Left ventricle myocardium inferior (tissue), 1 donor: ENCODE results near the gene NCEH1. TPM values are rescaled to one million over a fixed set of nuclear protein-coding genes. Genes with fewer than 3 reads are reported as not detected.

Source experiments
- DNase-seq: peaks from one replicate; pipeline ENCODE4 v3.0.0-alpha.2; 2020
- H3K27ac ChIP-seq: fragments of 200-600 bp; replicated peaks from 2 replicates; pipeline ENCODE4 v1.8.0; 2021
- H3K27me3 ChIP-seq: fragments of 200-600 bp; 2 replicates; pipeline ENCODE4 v1.8.0; 2021; ENCODE audit warnings: low read depth
- H3K36me3 ChIP-seq: fragments of 200-600 bp; 2 replicates; pipeline ENCODE4 v1.8.0; 2021
- H3K4me1 ChIP-seq: fragments of 200-600 bp; 2 replicates; pipeline ENCODE4 v1.8.0; 2021
- H3K4me3 ChIP-seq: fragments of 200-600 bp; 2 replicates; pipeline ENCODE4 v1.8.0; 2021; ENCODE audit warnings: mild to moderate bottlenecking, moderate library complexity
- H3K9me3 ChIP-seq: fragments of 200-600 bp; replicated peaks from 2 replicates; pipeline ENCODE4 v1.8.0; 2021
- CTCF ChIP-seq: fragments of 200-600 bp; IDR thresholded peaks from 2 replicates; pipeline ENCODE4 v1.8.0; 2021; ENCODE audit warnings: antibody characterized with exemption, mild to moderate bottlenecking, borderline replicate concordance
- intact Hi-C: fragments of 100-400 bp; cut with micrococcal nuclease; formaldehyde crosslinking; loops from one replicate; pipeline ENCODE4 v1.11.0; 2022
- total RNA-seq: library from RNA; stranded (reverse); fragmentation: NEBNext Ultra II Directional; extraction: Animal tissue kit (Norgen Biotek cat#: 25700); gene quantifications from one replicate; pipeline ENCODE4 v1.2.1, GENCODE V29; 2021
- donor health status: DM: no; HTN: yes; CAD: no; lungs with severe emphysema.

Gene NCEH1
- total RNA-seq, 1 donor from 2014 or later, result 58.6 TPM

GRCh38 chr3:172616031-172616461 lies 94.8 kb downstream of the NCEH1 start:
- Histone ChIP-seq H3K4me1 (peaks cover 6% of the 10 kb centered on the region), H3K27ac (peak overlapping the region; percentile 10), H3K36me3 (no peaks in the 10 kb centered on the region), H3K4me3 (no peak overlapping the region), H3K27me3 (no peaks in the 10 kb centered on the region), H3K9me3 (peaks cover 1% of the 10 kb centered on the region)
- intact Hi-C loops, result no loop called here
- TF ChIP-seq CTCF, result no peak
- no peak for DNase-seq

- intact Hi-C loops, result no loop called here
- no peak for DNase-seq
- Histone ChIP-seq H3K27me3 (no peaks in the 10 kb centered on the region), H3K4me3 (no peak overlapping the region), H3K36me3 (no peaks in the 10 kb centered on the region), H3K9me3 (peaks cover 7% of the 10 kb centered on the region), H3K4me1 (peaks cover 6% of the 10 kb centered on the region), H3K27ac (no peak overlapping the region)
- no peak for TF ChIP-seq CTCF
Measured at GRCh38 chr3:172615296-172615695, 95.6 kb downstream of the NCEH1 start.

- Histone ChIP-seq H3K27ac (no peak overlapping the region), H3K9me3 (peaks cover 7% of the 10 kb centered on the region), H3K27me3 (no peaks in the 10 kb centered on the region), H3K4me3 (no peak overlapping the region), H3K4me1 (peaks cover 6% of the 10 kb centered on the region), H3K36me3 (no peaks in the 10 kb centered on the region)
- TF ChIP-seq CTCF, result no peak
- no peak for DNase-seq
- intact Hi-C loops, result no loop called here
Measured at GRCh38 chr3:172614340-172615274, 96.3 kb downstream of the NCEH1 start.

- intact Hi-C loops, result no loop called here
- Histone ChIP-seq H3K4me1 (peaks cover 6% of the 10 kb centered on the region), H3K4me3 (no peak overlapping the region), H3K27ac (no peak overlapping the region), H3K27me3 (no peaks in the 10 kb centered on the region), H3K9me3 (peaks cover 7% of the 10 kb centered on the region), H3K36me3 (no peaks in the 10 kb centered on the region)
- no peak for TF ChIP-seq CTCF
- no peak for DNase-seq
Measured at GRCh38 chr3:172613845-172614244, 97.0 kb downstream of the NCEH1 start.

- H3K27ac ChIP-seq, result no peak overlapping the region
- peaks cover 7% of the 10 kb centered on the region for H3K4me1 ChIP-seq
- peaks cover 7% of the 10 kb centered on the region for H3K9me3 ChIP-seq
- no peak for DNase-seq
- H3K27me3 ChIP-seq, result no peaks in the 10 kb centered on the region
- no peak overlapping the region for H3K4me3 ChIP-seq
- no peak for TF ChIP-seq CTCF
- intact Hi-C loops, result no loop called here
- H3K36me3 ChIP-seq, result no peaks in the 10 kb centered on the region
Measured at GRCh38 chr3:172612871-172613678, 97.8 kb downstream of the NCEH1 start.
